Retinal pigment epithelial cell (primary cell): ENCODE results near the gene RFNG.

Experiments
- DNase-seq: peaks from one replicate; pipeline ENCODE4 v3.0.0-alpha.2; 2010; ENCODE audit warnings: low read depth
- H3K4me3 ChIP-seq: 2 replicates; pipeline ENCODE4 v1.5.1; 2011; ENCODE audit warnings: mild to moderate bottlenecking, low read length, control low read depth, moderate library complexity
- TF ChIP-seq, protein P1 (sequence below): conservative IDR thresholded peaks from 2 replicates; pipeline ENCODE4 v1.5.1; 2011; ENCODE audit warnings: low read depth, low read length, control low read depth, inconsistent platforms

RFNG gene

GRCh38 chr17:82061047-82061925 lies 9.7 kb upstream of the RFNG start:
- TF ChIP-seq, protein P1, sequence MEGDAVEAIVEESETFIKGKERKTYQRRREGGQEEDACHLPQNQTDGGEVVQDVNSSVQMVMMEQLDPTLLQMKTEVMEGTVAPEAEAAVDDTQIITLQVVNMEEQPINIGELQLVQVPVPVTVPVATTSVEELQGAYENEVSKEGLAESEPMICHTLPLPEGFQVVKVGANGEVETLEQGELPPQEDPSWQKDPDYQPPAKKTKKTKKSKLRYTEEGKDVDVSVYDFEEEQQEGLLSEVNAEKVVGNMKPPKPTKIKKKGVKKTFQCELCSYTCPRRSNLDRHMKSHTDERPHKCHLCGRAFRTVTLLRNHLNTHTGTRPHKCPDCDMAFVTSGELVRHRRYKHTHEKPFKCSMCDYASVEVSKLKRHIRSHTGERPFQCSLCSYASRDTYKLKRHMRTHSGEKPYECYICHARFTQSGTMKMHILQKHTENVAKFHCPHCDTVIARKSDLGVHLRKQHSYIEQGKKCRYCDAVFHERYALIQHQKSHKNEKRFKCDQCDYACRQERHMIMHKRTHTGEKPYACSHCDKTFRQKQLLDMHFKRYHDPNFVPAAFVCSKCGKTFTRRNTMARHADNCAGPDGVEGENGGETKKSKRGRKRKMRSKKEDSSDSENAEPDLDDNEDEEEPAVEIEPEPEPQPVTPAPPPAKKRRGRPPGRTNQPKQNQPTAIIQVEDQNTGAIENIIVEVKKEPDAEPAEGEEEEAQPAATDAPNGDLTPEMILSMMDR: no peak
- H3K4me3 ChIP-seq: no peak overlapping the region
- no peak for DNase-seq

GRCh38 chr17:82060614-82061013 lies 9.0 kb upstream of the RFNG start:
- TF ChIP-seq, protein P1: no peak
- no peak for DNase-seq

GRCh38 chr17:82060001-82060380 lies 8.4 kb upstream of the RFNG start:
- TF ChIP-seq, protein P1: no peak
- H3K4me3 ChIP-seq: no peak overlapping the region
- DNase-seq: no peak

More at GRCh38 chr17:82060614-82061013, 9.0 kb upstream of the RFNG start:
- H3K4me3 ChIP-seq: no peak overlapping the region

DNA sequence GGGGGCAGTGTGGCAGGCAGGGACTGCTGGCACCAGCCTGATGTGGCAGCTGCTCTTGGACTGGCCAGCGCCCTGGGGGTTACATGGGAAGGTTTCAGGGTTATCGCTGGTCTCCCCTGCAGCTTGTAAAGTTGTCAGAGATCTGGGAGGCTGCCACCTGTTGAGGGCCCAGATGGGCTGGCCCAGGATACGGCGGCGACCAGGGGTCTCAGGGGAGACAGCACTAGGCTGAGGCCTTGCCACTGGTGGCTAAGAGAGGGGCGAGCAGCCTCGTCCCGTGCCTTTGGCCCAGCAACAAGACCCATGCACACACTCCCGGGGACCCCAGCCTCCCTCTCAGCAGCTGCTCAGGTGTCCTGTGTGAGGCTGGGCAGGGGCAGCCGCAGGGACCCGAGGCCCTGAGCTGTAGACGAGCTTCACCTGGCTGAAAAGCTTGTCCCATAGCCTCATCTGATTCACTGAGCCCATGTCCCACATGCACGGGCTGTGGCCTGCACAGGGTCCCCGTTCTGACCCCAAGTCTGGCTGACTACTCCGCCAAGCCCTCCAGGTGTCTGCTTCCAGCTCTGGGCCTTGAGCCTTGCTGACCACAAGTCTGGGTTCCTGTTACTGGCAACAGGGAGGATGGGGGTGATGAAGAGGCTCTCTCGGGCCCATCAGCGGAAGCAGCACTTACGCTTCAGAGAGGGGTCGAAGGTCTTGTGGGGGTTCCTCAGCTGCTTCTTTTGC lies 7.8 kb upstream of the RFNG start:
- TF ChIP-seq, protein P1: no peak
- H3K4me3 ChIP-seq: no peak overlapping the region
- DNase-seq: no peak

GRCh38 chr17:82058855-82059249 lies 7.2 kb upstream of the RFNG start:
- H3K4me3 ChIP-seq: no peak overlapping the region
- no peak for DNase-seq
- TF ChIP-seq, protein P1: no peak

DNA sequence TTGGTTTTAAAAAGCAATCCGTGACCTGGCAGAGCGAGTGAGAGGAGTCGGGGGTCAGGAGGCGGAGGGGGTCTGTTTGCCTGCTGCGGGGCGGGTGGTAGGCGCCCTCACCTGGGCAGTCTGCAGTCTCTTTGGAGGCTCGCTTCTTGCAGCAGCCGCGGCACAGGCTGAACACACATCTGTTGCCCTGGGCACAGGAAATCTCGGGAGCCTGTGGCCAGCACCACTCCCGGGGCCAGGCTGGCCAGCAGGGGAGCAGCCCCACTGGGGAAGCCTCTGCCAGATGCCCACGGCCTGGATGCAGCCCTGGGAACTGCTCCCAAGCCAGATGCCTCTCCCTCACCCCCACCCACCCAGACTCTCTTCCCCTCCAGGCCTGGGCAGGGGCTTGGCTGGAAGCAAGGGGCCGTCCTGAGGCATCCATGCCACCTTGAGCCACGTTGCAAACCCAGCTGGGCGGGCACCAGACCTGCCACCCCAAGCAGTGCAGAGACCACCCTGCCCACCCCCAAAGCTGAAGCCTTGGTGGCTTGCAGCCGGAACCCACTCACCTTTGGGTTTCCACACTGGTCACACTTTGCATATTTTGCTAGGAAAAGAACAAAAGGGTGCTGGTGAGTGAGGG lies 6.7 kb upstream of the RFNG start:
- TF ChIP-seq, protein P1: no peak
- no peak for DNase-seq
- H3K4me3 ChIP-seq: no peak overlapping the region
